IMR-90 (cell line): ENCODE results near the gene RHOF. TPM values are rescaled to one million over a fixed set of nuclear protein-coding genes. Genes with fewer than 3 reads are reported as not detected.

Source experiments
- ATAC-seq: fragments of 200-7000 bp; cut with Tn5 transposase; 2 replicates; pipeline ENCODE4 v1.9.1; 2020; ENCODE audit warnings: low read depth, mild to moderate bottlenecking, moderate library complexity
- BruUV-seq: library from RNA; stranded (reverse); fragments of 400-500 nt; replicated peaks from 2 replicates; lab custom pipeline; 2021; lab: Mats Ljungman, UMichigan
- CTCF ChIA-PET: fragments of 300-600 bp; formaldehyde crosslinking; extraction: SDS; loops from one replicate; lab custom pipeline; 2021; ENCODE audit warnings: antibody characterized with exemption; lab: Yijun Ruan, JAX
- POLR2A ChIA-PET: fragments of 300-600 bp; sonication (Branson Sonifier 250); formaldehyde crosslinking; loops from one replicate; lab custom pipeline; 2022; ENCODE audit warnings: antibody characterized with exemption; ENCODE audit not compliant: unreplicated experiment; lab: Charles Lee
- DNase-seq: peaks from one replicate; pipeline ENCODE4 v3.0.0; 2013
- H2AFZ ChIP-seq: replicated peaks from 2 replicates; pipeline ENCODE3; 2013; ENCODE audit warnings: low read length, mild to moderate bottlenecking; ENCODE audit not compliant: poor library complexity
- H2AK5ac ChIP-seq: 2 replicates; pipeline ENCODE4 v1.6.1; 2013; ENCODE audit warnings: low read depth, low read length, inconsistent platforms
- H2AK9ac ChIP-seq: replicated peaks from 2 replicates; pipeline ENCODE3; 2013; ENCODE audit warnings: mild to moderate bottlenecking, low read depth, low read length, moderate library complexity; ENCODE audit not compliant: poor library complexity
- H2BK120ac ChIP-seq: 2 replicates; pipeline ENCODE4 v1.6.1; 2013; ENCODE audit warnings: low read depth, low read length, inconsistent platforms
- H2BK15ac ChIP-seq: 3 replicates; pipeline ENCODE4 v1.6.1; 2013; ENCODE audit warnings: low read depth, low read length, inconsistent platforms
- H2BK20ac ChIP-seq: 2 replicates; pipeline ENCODE4 v1.6.1; 2013; ENCODE audit warnings: low read depth, mild to moderate bottlenecking, inconsistent platforms, low read length, moderate library complexity
- H2BK5ac ChIP-seq: 2 replicates; pipeline ENCODE4 v1.6.1; 2013; ENCODE audit warnings: mild to moderate bottlenecking, low read depth, low read length, inconsistent platforms; ENCODE audit not compliant: poor library complexity, severe bottlenecking
- H3K14ac ChIP-seq: replicated peaks from 2 replicates; pipeline ENCODE4 v1.6.1; 2013; ENCODE audit warnings: low read depth, low read length, inconsistent platforms
- H3K18ac ChIP-seq: 2 replicates; pipeline ENCODE4 v1.6.1; 2013; ENCODE audit warnings: low read depth, low read length, control low read depth
- H3K23ac ChIP-seq: 2 replicates; pipeline ENCODE4 v1.6.1; 2013; ENCODE audit warnings: low read depth, low read length, inconsistent platforms
- H3K27ac ChIP-seq: 2 replicates; pipeline ENCODE4 v1.5.1; 2013; ENCODE audit warnings: mild to moderate bottlenecking, control low read depth, low read length; ENCODE audit not compliant: insufficient read depth
- H3K27me3 ChIP-seq: 2 replicates; pipeline ENCODE4 v1.6.1; 2013; ENCODE audit warnings: low read length; ENCODE audit not compliant: control insufficient read depth, insufficient read depth
- H3K36me3 ChIP-seq: 2 replicates; pipeline ENCODE4 v1.6.1; 2013; ENCODE audit warnings: low read length, mixed read lengths; ENCODE audit not compliant: control insufficient read depth, insufficient read depth
- H3K4ac ChIP-seq: 2 replicates; pipeline ENCODE4 v1.6.1; 2013; ENCODE audit warnings: low read depth, low read length, inconsistent platforms
- H3K4me1 ChIP-seq: 2 replicates; pipeline ENCODE4 v1.6.1; 2013; ENCODE audit warnings: low read length, mixed read lengths; ENCODE audit not compliant: control insufficient read depth, insufficient read depth
- H3K4me2 ChIP-seq: 2 replicates; pipeline ENCODE4 v1.6.1; 2013; ENCODE audit warnings: low read depth, mild to moderate bottlenecking, control low read depth, low read length, moderate library complexity
- H3K4me3 ChIP-seq: 2 replicates; pipeline ENCODE4 v1.5.1; 2013; ENCODE audit warnings: low read depth, mild to moderate bottlenecking, control low read depth, low read length, moderate library complexity; ENCODE audit not compliant: insufficient read depth
- H3K56ac ChIP-seq: 2 replicates; pipeline ENCODE4 v1.6.1; 2013; ENCODE audit warnings: low read length, inconsistent platforms; ENCODE audit not compliant: insufficient read depth; ENCODE audit errors: extremely low read depth
- H3K79me1 ChIP-seq, 2 experiments: 2 replicates each; pipeline ENCODE4 v1.6.1; 2013; ENCODE audit warnings: low read length in 2 of 2, inconsistent platforms in 1 of 2, low read depth in 1 of 2
- H3K9ac ChIP-seq: 2 replicates; pipeline ENCODE4 v1.6.1; 2013; ENCODE audit warnings: low read depth, low read length, control low read depth
- H3K9me1 ChIP-seq: 2 replicates; pipeline ENCODE4 v1.6.1; 2013; ENCODE audit warnings: low read length, inconsistent platforms; ENCODE audit not compliant: insufficient read depth
- H3K9me3 ChIP-seq: 2 replicates; pipeline ENCODE4 v1.6.1; 2013; ENCODE audit warnings: low read length; ENCODE audit not compliant: control insufficient read depth, insufficient read depth
- H4K20me1 ChIP-seq: 2 replicates; pipeline ENCODE4 v1.6.1; 2013; ENCODE audit warnings: low read length, inconsistent platforms; ENCODE audit not compliant: insufficient read depth
- H4K5ac ChIP-seq: 2 replicates; pipeline ENCODE4 v1.6.1; 2013; ENCODE audit warnings: mild to moderate bottlenecking, low read depth, low read length, control low read depth
- H4K8ac ChIP-seq, 2 experiments: 2 replicates each; pipeline ENCODE4 v1.6.1; 2013; ENCODE audit warnings: low read depth in 2 of 2, low read length in 2 of 2, control low read depth in 1 of 2, inconsistent platforms in 1 of 2
- H4K91ac ChIP-seq: 2 replicates; pipeline ENCODE4 v1.6.1; 2013; ENCODE audit warnings: low read depth, low read length, inconsistent platforms; ENCODE audit not compliant: insufficient read depth
- BHLHE40 ChIP-seq: fragments of 150-350 bp; IDR thresholded peaks from 2 replicates; pipeline ENCODE4 v1.6.1; 2016; ENCODE audit warnings: mild to moderate bottlenecking, low read depth, low read length
- CEBPB ChIP-seq: IDR thresholded peaks from 2 replicates; pipeline ENCODE4 v1.6.1; 2012; ENCODE audit warnings: low read depth, low read length, improper control_type of control experiment
- CHD1 ChIP-seq: IDR thresholded peaks from 2 replicates; pipeline ENCODE4 v1.6.1; 2012; ENCODE audit warnings: low read depth, low read length, improper control_type of control experiment
- CTCF ChIP-seq: conservative IDR thresholded peaks from 2 replicates; pipeline ENCODE4 v1.5.1; 2012; ENCODE audit warnings: mild to moderate bottlenecking, low read depth, low read length, improper control_type of control experiment
- MAFK ChIP-seq: IDR thresholded peaks from 2 replicates; pipeline ENCODE4 v1.6.1; 2012; ENCODE audit warnings: low read depth, low read length, improper control_type of control experiment
- MAZ ChIP-seq: IDR thresholded peaks from 2 replicates; pipeline ENCODE4 v1.6.1; 2012; ENCODE audit warnings: low read depth, mild to moderate bottlenecking, low read length, improper control_type of control experiment, moderate library complexity, borderline replicate concordance
- MXI1 ChIP-seq: IDR thresholded peaks from 2 replicates; pipeline ENCODE4 v1.6.1; 2012; ENCODE audit warnings: low read depth, mild to moderate bottlenecking, low read length, moderate library complexity, borderline replicate concordance
- NFE2L2 ChIP-seq: fragments of 150-350 bp; IDR thresholded peaks from 2 replicates; pipeline ENCODE4 v1.6.1; 2016; ENCODE audit warnings: low read depth, mild to moderate bottlenecking, low read length
- POLR2A ChIP-seq: IDR thresholded peaks from 2 replicates; pipeline ENCODE4 v1.6.1; 2012; ENCODE audit warnings: mild to moderate bottlenecking, low read depth, low read length
- RAD21 ChIP-seq: IDR thresholded peaks from 2 replicates; pipeline ENCODE4 v1.6.1; 2012; ENCODE audit warnings: low read length, improper control_type of control experiment
- RFX5 ChIP-seq: IDR thresholded peaks from 2 replicates; pipeline ENCODE4 v1.8.0; 2012; ENCODE audit warnings: low read depth, mild to moderate bottlenecking, low read length, moderate library complexity
- SMC3 ChIP-seq: fragments of 150-350 bp; IDR thresholded peaks from 2 replicates; pipeline ENCODE4 v1.6.1; 2016; ENCODE audit warnings: low read depth, mild to moderate bottlenecking, antibody characterized with exemption, low read length, moderate library complexity
- USF2 ChIP-seq: fragments of 150-350 bp; IDR thresholded peaks from 2 replicates; pipeline ENCODE4 v1.6.1; 2017; ENCODE audit warnings: mild to moderate bottlenecking, antibody characterized with exemption, low read length, low read depth
- WGBS, 2 experiments: methylation state at CpG; one replicate each; pipeline versions ENCODE4 v1.1.5 to v1.1.7; 2013; ENCODE audit warnings: missing lambda C conversion rate in 2 of 2; ENCODE audit not compliant: insufficient read length in 1 of 2; ENCODE audit errors: extremely low coverage in 2 of 2; 5-methylcytosine and 5-hydroxymethylcytosine counted together
- dilution Hi-C: fragments of 300-500 bp; cut with HindIII; formaldehyde crosslinking; loops from one replicate; pipeline ENCODE4 v1.14.3; 2018; ENCODE audit warnings: low sequenced_read_pairs; ENCODE audit not compliant: unreplicated experiment
- in situ Hi-C: fragments of 300-500 bp; cut with MboI; formaldehyde crosslinking; loops from 3 replicates; pipeline ENCODE4 v1.14.3; 2019; ENCODE audit warnings: low sequenced_read_pairs, inconsistent platforms, mixed read lengths
- intact Hi-C: fragments of 100-400 bp; cut with micrococcal nuclease; formaldehyde crosslinking; loops from 2 replicates; pipeline ENCODE4 v1.10.0; 2022
- polyA plus RNA-seq, 3 experiments: library from polyadenylated mRNA; depleted of rRNA; stranded (reverse); fragments of >200 nt; gene quantifications; 2 replicates each; pipeline ENCODE4 v1.2.3, GENCODE V29; 2012; ENCODE audit warnings: low replicate concordance in 1 of 3
- total RNA-seq: library from RNA; depleted of rRNA; stranded (reverse); fragments of >200 nt; gene quantifications from 2 replicates; pipeline ENCODE4 v1.2.3, GENCODE V29; 2012

Gene RHOF
- total and polyA plus RNA-seq, 2 of the 4 experiments (the other 2 are of a cell fraction), result 3.0 to 5.1 TPM

DNA sequence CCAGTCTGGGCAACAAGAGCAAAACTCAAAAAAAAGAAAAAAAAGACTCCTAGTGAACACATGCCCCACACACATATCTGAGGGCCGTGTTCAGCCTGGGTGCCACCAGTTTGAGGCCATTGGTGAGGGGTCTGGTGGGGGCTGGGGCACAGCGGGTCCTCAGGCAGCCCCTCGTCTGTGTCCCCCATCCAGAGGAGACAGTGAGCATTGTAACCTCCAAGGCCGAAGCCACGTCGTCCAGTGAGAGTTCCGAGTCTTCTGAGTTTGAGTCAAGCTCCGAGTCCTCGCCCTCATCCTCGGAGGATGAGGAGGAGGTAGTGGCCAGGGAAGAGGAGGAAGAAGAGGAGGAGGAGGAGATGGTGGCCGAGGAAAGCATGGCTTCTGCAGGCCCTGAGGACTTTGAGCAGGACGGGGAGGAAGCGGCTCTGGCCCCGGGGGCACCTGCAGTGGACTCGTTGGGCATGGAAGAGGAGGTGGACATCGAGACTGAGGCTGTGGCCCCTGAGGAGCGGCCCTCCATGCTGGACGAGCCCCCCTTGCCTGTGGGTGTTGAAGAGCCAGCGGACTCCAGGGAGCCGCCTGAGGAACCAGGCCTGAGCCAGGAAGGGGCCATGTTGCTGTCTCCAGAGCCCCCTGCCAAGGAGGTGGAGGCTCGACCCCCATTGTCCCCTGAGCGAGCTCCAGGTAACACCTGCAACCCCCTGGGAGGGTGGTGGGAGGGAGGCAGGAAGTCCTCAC, 25.9 kb upstream of the RHOF start:
- H3K4ac ChIP-seq, result no peak overlapping the region
- no peak overlapping the region for H3K18ac ChIP-seq
- H4K5ac ChIP-seq, result no peak overlapping the region
- no peak overlapping the region for H4K91ac ChIP-seq
- no peaks in the 10 kb centered on the region for H3K9me3 ChIP-seq
- H3K56ac ChIP-seq, result no peak overlapping the region
- no peak overlapping the region for H4K8ac ChIP-seq
- no peak overlapping the region for H3K23ac ChIP-seq
- H3K14ac ChIP-seq, result no peak overlapping the region
- no peak overlapping the region for H3K4me3 ChIP-seq
- in situ Hi-C loops, result no loop called here
- H2AFZ ChIP-seq, result no peak overlapping the region
- H3K27me3 ChIP-seq, result no peaks in the 10 kb centered on the region
- dilution Hi-C loops, result no loop called here
- no peak overlapping the region for H2BK15ac ChIP-seq
- H2AK5ac ChIP-seq, result no peak overlapping the region
- peaks cover 8% of the 10 kb centered on the region for H4K20me1 ChIP-seq
- TF ChIP-seq CEBPB (no peak), CTCF (no peak), RFX5 (no peak), NFE2L2 (no peak), MAFK (no peak), USF2 (no peak), RAD21 (no peak), BHLHE40 (no peak), SMC3 (no peak), POLR2A (no peak), MXI1 (no peak), CHD1 (no peak), MAZ (no peak)
- H3K27ac ChIP-seq, result no peak overlapping the region
- H3K4me1 ChIP-seq, result no peaks in the 10 kb centered on the region
- no peak overlapping the region for H2BK5ac ChIP-seq
- BruUV-seq, result no TSS peak
- H3K9me1 ChIP-seq, result no peaks in the 10 kb centered on the region
- H2BK120ac ChIP-seq, result no peak overlapping the region
- H3K79me1 ChIP-seq, result peaks cover 27 to 58% of the 10 kb centered on the region in 2 experiments
- H2BK20ac ChIP-seq, result no peak overlapping the region
- H3K36me3 ChIP-seq, result peaks cover 70% of the 10 kb centered on the region
- no peak overlapping the region for H3K9ac ChIP-seq
- ChIA-PET POLR2A (no interaction called here), CTCF (no interaction called here)
- intact Hi-C loops, result no loop called here
- H2AK9ac ChIP-seq, result no peak overlapping the region
- 90% methylated on average over 4 of the region's 22 CpGs; no CpG with 5 or more reads in 1 of the 2 experiments for WGBS, 2 experiments
- DNase-seq, result no peak
- no peak for ATAC-seq
- no peak overlapping the region for H3K4me2 ChIP-seq
